HT-29 (cell line): ENCODE measurements around the gene DLX6. TPM values are rescaled to one million over a fixed set of nuclear protein-coding genes. Genes with fewer than 3 reads are reported as not detected.

Experiments
- DNase-seq: peaks from one replicate; pipeline ENCODE4 v3.0.0-alpha.2; 2015; ENCODE audit warnings: low spot score
- total RNA-seq: library from RNA; depleted of rRNA; stranded (reverse); fragments of >200 nt; shearing (Covaris generic); gene quantifications from 2 replicates; pipeline ENCODE4 v1.2.3, GENCODE V29; 2014

The DLX6 gene
- total RNA-seq, 1 experiment from 2014 or later, result not detected

DNA sequence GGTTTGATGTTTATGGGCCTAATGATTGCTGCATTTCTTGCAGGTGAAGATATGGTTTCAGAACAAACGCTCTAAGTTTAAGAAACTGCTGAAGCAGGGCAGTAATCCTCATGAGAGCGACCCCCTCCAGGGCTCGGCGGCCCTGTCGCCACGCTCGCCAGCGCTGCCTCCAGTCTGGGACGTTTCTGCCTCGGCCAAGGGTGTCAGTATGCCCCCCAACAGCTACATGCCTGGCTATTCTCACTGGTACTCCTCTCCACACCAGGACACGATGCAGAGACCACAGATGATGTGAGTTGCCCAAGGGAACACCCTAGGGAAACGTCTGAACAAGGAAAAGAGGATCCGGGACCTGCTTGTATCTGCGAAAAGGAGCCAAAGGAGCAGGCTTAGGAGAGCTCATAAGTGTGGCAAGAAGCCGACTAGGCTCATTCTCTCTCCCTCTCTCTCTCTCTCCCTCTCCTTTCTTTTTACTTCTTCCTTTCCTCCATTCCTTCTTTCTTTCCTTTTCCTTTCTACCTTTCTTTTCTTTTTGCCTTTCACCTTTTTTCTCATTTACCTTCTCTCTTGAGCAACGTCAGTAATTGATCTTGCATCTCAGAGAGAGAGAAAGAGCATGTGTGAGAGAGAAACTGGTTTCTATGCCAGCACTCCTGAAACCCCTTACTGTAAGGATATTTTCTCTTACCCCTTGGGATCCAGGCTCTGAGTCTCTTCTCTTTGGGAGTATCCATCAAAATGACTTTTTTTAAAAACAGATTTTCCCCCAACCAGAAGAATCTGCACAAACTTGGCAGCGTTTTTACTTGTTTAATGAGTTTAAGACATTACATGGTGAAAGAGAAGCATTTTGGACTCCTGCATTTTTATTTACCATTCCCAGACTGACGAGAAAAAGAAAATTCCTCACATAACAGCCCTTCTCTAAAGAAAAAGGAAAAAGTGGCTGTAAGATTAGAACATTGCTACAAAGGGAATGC is 4.7 kb downstream of the DLX6 start:
- DNase-seq, result no peak

DNA sequence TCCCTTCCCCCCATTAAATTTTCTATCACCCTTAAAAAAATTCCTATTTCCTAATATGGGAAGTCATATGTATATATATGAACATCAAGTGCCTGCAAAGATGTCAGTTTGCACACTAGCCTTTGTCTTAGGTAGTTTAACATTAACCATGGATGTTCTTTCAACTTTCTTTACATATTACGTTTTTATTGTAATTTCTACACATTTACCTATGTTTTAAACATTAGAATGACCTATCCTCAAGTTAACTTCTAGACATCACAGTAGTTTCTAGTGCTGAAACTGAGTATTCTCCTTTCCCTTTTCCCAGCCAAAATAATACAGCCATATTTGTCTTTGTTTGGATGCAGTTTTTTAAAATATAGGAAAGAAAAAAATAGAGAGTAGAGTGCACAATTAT is 5.8 kb downstream of the DLX6 start:
- DNase-seq, result no peak

DNA sequence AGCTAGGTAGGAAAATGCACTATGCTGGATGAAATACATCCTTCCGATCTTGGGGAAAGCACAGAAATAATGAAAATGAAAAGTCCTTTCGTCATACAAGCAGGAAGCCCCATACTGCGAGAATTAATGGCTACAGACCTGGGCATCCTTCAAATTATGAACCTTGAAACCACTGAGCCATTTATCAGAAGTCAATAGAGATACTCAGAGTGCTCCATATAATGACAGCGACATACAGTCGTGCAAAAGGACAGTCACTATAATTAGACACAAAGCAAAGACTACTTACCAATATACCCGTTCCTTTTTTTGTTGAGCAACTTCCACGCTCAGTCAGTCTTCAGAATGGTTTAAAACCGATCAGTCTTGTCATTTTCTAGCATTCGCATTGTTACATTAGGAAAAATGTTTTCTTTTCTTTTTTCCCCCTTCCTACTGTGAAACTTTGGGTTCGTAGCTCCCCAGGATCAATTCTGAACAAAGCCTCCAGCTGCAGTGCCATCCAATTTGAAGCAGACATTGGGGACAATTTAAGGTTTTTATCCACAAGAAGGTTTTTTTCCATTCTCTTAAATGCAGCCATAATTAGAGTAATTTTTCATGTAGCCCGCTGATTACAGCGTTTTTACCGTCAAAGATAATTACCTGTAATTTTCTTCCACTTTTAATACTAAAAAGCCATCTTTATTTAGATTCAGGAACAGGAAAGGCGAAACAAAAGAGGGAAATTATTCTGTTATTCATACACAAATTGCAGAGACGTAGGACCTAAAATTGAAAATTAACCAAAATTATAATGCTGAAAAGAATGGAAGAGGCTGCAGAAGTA is 6.4 kb downstream of the DLX6 start:
- DNase-seq, result no peak

DNA sequence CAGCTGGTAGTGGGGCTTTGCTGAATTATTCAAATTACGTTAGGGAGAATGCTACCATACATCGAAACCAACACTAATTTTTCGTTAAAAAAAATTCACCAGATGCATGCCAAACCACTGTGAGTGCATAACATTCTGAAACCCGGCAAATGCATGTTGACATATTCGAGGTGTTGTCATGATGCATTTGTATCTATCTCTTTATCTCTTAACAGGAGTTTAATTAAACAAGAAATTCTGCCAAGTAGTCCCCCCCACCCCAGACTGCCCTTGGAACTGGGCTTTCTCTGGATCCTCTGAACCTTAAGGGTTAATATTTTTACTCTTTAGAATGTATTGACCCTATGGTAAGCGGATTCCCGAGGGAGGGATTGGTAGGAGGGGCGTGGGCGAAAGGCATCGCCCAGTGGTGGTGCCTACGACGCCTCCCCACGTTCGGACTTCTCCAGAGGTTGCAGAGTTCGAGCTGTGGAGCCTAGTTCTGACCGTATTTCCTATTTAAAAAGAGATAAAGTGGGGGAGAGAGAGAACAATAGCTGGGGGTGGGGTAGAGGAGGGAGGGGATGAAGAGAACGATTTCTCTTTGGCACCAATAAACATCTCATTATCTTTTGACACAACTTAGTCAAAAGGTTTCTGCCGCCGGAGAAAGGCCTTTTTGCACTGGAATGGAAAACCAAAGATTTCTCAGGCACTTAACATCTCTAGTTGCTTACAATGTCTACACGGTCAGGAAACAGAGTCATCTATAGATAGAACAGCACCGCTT is 7.2 kb downstream of the DLX6 start:
- DNase-seq, result no peak

DNA sequence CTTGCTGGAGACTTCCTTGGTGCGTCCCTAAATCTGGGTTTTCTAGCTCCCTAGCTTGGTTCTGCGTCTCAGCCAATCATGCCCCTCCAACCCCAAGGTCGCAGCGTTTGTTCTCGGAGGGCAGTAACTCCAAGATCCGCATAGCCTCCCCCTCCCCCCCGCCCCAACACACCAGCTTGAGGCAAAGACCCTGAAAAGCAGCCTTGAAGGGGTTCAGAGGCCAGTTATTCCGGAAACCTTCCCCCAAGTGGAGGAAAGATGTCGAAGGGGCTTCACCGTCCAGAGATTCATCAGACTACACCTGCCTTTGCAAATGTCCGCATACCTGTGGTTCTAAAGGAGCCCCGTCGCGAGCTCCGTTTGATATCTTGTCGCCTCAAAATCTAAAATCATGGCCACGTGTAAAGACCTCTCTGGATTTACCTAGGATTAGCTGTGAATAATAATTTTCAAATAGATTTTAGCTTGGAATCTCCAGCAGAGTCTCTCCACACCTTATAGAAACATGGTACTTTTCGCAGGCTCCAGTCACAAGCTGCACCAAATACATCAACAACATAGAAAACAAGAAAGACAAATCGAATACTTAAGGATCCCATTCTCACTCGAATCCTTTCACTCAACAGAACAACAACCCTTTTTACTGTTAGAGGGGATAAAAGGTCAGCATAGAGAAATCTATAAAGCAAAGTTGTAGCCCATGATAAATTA is 7.9 kb downstream of the DLX6 start:
- no peak for DNase-seq

DNA sequence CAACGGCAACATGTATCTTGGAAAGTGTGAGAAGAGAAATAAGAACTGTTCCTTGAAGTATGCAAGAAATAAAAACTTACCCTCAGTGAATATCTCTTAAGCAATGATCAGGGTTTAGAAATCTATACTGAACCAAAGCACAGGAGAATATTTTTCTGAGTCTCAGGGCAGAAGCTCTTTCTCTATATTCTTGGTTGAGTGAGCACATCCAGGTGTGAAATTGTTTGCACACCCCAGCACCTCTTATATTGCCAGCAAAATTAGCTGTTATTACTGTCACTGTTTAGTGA is 8.4 kb downstream of the DLX6 start:
- no peak for DNase-seq

DNA sequence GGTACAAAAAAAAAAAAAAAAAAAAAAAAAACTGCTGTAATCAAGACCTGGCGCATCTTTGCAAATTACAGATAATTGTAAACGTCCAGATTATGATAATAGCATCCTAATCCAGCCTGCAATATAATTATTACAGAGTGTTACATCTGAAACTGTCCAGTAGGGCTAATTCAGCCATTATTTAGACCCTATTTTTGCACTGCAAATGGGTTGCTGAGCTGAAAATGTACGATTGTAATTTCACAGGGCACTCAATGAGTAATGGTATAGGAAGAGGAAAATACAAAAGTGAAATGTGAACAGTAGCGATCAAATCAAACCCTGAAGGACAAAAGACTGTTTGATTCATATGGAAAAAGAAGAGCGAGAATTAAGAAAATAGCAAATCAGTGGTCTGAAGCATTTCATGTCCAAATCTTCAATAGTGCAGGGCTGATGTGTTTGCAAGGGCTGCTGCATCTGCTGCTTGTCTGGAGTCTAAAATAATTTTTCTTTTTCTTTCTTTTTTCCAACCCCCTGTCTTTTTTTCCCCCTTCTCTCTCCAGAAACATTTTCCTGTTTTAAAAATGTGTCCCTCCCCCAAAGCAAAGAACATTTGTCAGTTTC is 8.9 kb downstream of the DLX6 start:
- DNase-seq, result no peak

DNA sequence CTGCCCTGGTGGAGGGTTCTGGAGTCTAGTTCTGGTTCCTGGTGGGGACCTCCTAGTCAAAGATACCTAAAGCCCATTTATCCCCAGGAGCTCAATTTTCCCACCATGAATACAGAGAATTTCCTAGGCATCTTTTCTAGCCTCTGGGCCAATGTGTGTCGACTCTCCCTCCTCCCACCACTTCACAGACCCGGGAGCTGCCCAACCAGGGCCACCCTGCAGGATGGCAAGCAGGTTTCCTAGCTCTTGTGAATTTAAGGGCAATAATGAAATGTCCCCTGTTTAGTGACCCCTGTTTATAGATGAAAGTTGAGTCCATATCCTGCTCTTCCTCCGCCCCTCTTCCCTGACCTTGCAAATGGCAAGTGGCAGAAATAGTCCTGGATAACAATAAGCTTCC is 9.9 kb downstream of the DLX6 start:
- no peak for DNase-seq

DNA sequence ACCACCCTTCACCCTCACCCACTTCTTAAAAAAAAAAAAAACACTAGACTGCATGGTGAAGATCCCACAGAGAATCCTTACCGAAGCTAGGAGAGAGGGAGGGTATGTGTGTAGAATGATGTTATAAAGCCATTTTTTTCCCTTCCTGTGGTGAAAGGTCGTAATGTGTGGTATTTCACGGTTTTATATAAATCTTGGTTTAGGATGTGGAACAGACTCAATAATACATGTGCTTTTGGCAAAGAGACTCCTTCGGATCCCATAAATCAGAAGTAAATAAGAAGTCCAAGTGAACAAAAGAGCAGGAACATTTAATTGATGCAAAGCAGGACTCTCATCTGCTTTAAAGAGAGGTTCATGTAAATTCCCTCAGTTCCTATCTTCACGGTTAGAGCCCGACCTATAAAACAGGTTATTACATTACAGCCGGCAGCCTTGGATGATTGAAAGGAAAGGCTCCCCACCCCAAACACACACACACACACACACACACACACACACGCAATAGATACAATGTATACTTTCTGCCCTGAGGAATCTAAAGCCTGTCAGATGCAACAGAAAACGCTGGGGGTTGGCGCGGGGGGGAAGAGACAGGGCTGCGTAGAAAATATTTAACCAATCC is 10.5 kb downstream of the DLX6 start:
- no peak for DNase-seq

DNA sequence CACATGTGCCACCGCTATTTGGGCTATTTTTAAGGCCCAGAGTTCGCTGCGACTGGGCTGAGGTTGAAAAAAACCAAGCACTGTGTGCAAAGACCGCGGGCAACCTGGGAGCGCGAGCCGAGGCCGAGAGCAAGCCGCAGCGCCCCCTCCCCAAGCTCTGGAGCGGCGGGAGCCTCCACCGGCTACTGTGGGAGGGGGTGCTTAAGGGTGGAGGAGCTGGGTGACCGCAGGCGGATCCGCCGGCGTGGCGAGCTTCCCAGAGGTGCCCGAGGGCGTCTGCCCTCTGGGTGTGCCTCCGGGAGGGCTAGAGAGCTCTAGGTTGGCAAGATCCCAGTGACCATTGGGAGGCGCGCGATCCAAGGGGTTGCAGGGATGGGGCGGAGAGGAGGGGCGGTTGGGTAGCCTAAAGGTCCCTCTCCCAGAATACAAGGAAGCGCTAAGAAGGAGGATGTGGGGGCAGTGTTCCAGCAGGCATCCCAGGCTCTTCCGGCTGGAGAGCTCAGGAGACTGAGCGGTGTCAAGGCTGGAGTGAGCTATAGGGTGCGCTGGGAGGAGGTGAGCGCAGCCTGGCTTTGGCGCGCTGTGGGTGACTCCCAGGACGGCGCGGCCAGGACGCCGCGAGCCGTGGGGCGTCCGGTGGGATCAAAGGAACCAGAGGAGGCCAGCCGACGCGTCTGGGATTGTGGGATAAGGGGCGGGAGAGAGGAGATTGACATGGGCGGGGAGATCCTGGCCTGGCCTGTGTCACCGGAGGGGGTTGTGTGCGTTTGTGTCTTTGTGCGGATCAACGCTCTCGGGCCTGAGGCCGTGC is 11.2 kb downstream of the DLX6 start:
- no peak for DNase-seq

DNA sequence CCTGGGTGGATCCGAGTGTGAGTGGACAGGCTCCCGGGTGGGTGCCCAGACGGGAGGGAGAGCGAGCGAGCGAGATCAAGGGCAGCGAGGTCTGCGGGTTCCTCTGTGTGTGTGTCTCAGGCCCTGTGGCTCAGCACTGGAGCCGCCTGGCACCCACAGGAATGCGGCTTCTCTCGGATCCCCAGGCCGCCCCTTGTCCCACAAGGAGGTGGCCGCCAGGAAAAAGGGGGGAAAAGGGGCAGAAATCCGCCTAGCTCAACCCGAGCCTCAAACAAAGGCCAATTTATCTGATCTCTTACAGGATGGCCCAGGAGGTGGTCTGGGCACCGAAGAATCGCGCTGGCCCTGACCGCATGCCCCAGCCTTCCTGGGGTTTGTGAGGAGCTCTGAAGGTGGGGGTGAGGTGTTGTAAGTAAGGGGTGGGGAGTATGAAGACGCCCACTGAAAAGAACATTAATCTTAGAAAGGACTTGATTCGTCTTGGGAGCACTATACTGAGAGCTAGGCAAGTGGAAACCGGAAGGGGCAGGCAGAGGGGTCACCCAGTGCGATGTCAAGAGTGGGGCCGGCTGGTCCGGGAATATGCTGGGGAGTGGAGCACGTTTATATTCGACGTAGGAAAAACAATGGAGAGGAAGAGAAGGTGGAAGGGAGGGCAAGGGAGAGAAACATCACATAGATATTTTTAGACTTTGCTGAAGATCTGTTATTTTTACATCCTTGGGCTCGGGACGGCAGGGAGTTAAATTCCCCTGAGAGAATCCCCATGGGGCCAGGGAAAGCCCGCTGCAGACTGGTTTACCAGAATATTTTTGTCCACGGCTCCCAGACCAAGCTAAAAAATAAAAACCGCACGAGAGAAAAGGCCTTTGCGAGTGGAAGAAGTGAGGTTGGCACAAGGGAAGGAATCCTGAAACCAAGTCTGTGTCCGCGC is 12.1 kb downstream of the DLX6 start:
- no peak for DNase-seq

DNA sequence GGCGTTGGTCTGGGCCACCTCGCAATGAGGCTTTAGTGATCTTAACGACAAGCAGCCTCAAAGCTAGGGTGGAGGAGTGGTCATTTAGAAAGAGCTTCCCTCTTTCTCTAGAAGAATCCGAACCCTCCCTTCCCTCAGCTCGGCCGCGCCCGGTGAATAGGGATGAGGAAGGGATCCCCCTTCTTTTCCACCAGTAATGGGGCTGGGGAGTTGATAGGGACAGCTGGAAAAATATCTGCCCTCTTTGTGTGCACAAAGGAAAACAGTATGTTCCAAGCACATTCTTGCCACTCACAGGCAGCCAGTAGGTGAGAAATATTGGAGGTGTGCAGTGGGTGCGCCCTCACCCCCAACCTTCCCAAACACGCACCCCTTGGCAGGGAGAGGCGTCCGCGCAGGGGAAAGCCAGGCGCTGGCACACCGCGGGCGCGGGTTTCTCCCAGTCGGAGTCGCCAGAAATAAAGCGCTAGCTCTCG is 12.8 kb downstream of the DLX6 start:
- DNase-seq, result no peak

DNA sequence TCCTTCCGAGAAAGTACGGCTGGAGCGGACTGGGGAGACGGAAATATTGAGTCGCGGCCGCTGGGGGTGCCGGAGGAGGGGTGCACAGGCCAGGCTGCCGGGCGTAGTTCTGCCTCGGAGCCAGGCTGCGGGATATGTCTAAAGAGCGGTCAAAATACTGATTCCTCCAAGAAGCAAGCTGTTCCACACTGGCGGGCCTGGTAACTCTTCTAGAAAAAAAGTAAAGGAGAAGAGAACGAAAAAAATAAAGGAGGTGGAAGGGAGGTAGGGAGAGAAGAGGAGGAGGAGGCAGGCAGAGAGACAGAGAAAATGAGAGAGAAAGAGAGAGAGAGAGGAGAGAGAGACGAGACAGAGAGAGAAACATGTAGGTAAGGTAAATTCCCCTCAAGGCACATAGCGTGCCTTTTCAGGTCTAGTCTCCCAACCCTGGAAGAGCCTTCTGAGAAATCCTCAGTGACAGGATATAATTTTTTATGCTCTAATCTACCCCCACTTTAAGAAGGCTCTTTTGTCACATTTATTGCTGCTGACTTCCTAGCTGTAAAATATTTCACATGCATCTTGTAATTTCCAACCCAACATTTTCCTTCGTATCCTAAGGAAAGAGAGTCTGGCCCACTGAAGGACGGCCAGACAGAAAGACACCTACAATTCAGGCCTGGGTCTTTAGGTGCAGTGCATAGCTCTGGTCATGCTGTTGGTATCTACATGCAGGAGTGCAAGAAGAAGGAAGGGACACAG is 13.6 kb downstream of the DLX6 start:
- no peak for DNase-seq

DNA sequence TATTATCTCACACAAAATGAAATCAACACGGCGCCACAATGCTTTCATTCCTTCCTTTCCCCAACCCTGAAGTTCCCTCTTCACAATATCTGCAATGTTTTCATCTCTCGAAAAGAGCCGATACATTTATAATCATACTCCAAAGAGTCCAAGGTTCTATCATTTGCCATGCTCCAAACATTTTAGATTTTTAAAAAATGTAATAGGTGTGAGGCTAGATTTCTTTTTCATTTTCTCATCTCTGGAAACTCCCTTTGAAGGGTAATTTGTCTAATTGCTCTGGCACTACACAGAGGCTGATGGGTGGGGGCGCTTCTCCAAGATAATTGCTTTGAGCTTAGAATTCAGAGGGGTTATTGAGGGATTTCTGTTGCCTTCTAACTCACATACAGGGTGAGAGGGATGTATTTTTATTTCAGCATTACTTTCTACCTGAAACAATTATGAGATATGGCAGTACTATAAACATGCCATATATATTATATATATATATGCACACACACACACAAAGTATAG is 14.4 kb downstream of the DLX6 start:
- DNase-seq, result no peak

DNA sequence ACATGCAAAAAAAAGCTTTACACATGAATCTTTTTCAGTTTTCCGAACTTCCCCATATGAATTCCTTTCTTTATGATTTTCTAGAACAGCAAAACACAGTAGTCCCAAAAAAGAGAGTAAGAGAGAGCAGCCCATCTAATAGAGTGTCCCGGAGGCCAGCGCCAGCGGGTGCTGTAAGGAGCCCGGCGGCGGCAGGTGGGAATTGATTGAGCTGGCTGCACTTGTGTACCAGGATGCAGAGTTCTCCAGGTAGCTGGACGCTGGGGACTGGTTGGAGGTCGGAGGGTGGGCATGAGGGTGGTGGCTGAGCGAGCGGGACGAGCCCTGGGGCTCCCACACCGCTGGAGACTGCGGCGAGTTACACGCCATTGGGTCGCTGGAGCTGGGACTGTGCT is 15.2 kb downstream of the DLX6 start:
- DNase-seq, result no peak

DNA sequence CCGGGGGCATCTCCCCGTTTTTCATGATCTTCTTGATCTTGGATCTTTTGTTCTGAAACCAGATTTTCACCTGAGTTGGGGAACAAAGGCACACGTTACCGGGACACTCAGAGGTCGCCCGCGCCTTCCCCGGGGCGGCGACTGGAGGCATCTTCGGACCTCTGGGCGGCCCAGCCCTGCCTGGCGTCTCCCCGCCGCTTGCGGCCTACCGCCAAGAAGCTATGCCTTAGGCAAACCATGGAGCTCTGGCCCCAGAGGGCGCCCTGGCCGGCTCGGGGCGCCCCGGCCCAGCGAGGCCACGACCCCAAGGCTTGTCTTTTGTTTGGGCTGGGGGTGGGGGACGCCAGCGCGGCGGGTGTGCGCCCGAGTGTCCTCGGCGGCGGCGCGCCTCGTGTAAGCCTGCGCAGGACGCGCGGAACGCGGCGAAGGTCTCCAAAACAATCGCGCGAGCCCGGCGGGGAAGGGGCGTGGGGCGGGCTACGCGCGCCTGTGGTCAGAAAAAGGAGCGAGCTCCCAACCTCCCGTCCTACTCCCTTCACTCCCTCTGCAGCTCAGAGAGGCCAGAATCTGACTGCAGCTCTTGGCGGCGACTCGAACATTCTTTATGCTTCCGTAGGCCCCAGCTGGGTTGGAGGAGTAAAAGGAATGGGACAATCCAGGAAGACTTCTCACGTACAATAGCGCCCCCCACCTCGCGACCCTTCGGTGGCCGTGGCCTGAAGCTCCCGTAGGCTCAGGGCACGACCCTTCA is 15.8 kb downstream of the DLX6 start:
- DNase-seq, result no peak
